ENCODE data around the gene TBC1D16.

Gene TBC1D16

GRCh38 chr17:79888811-79889634 lies 146.6 kb downstream of the TBC1D16 start:
- peak; percentile 27 for DNase-seq (ENCODE audit: low spot score)

GRCh38 chr17:79888009-79888540 lies 147.6 kb downstream of the TBC1D16 start:
- no peak for DNase-seq (ENCODE audit: low spot score)

DNA sequence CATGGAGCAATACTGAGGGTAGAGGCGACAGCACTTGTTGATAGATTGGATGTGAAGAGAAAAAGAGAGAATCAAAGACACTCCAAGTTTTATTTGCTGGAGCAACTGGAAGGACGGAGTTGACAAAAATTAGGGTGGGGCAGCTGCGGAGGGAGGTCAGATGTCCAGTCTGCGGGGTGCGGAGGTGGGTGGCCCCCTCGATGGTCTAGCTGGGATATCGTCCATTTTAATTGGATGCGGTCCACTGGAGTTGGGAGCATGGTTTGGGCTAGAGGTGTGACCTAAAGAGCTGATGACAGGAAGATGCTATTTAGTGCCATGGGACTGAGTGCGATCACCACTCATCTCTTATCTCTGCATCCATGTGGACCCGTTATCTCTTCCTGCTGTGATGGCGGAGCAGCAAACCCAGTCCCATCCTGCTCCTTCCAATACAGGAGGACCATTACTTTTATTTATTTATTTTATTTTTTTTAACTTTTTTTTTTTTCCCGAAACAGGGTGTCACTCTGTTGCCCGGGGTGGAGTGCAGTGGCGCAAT lies 148.2 kb downstream of the TBC1D16 start:
- no peak for DNase-seq (ENCODE audit: low spot score)

DNA sequence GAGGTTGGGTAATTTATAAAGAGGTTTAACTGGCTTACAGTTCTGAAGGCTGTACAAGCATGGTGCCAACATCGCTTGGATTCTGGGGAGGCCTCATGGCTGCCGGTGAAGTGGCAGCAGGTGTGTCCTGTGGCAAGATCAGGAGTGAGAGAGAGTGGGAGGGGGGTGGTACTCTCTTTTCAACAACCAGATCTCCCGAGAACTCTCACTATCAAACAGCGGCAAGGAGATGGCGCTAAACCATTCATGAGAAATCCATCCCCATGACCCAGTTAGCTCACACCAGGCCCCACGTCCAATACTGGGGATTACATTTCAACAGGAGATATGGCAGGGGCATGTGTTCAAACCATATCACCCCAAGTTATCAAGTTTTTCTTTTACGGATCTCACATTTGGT lies 152.5 kb downstream of the TBC1D16 start:
- no peak for DNase-seq (ENCODE audit: low spot score)
